Measurements from ENCODE around the gene PSG6.
"Not testable (repeated sequence)": the region's sequence is repeated elsewhere in the genome, so short reads cannot be mapped to it uniquely, and the experiment has no call there.

GRCh38 chr19:42952126-42952525, 34.4 kb upstream of the PSG6 start:
- TF ChIP-seq EZH2 (IDR thresholded peaks at IDR 0.05; ENCODE audit: borderline replicate concordance, low read length); CTCF (conservative IDR thresholded peaks at IDR 0.05 in 1 of 2, IDR thresholded peaks at IDR 0.05 in 1 of 2; ENCODE audit: extremely low read depth in 1 of 2, insufficient read depth in 1 of 2, low read depth in 1 of 2, low read length in 2 of 2): not testable (repeated sequence)

Data from mammary epithelial cell (primary cell).